ENCODE data around the gene GNB4.

- TF ChIP-seq EZH2phosphoT487 (IDR thresholded peaks at IDR 0.05; ENCODE audit: low read depth, severe bottlenecking, unreplicated experiment) (no peak), CTCF (IDR thresholded peaks at IDR 0.05; ENCODE audit: poor library complexity) (no peak), EZH2 (IDR thresholded peaks at IDR 0.05; ENCODE audit: borderline replicate concordance) (no peak)
Measured at GRCh38 chr3:179363332-179363731, 87.9 kb downstream of the GNB4 start.

All from hepatocyte (in vitro differentiated cells).